A549 (cell line): ENCODE results near the gene OGDH. TPM values are rescaled to one million over a fixed set of nuclear protein-coding genes. Genes with fewer than 3 reads are reported as not detected.

Experiments used
- ATAC-seq, 2 experiments: fragments of 200-7000 bp in 1 of 2; fragments of >200 bp in 1 of 2; cut with Nextera tagmentation in 1 of 2; cut with Tn5 transposase in 1 of 2; 3 replicates each; pipeline versions ENCODE4 v1.8.0 to v1.9.1; 2018 to 2020; ENCODE audit warnings: mild to moderate bottlenecking in 1 of 2, moderate library complexity in 1 of 2
- CTCF ChIA-PET: fragments of 300-600 bp; sonication (Branson Sonifier 250); formaldehyde crosslinking; extraction: SDS; loops from one replicate; lab custom pipeline; 2021; ENCODE audit warnings: antibody characterized with exemption, inconsistent platforms; lab: Yijun Ruan, JAX
- POLR2A ChIA-PET: fragments of 350-600 bp; formaldehyde crosslinking; extraction: SDS; loops from one replicate; lab custom pipeline; 2021; ENCODE audit warnings: antibody characterized with exemption, inconsistent platforms; lab: Yijun Ruan, JAX
- DNase-seq, 2 experiments: peaks; one replicate each; pipeline versions ENCODE4 v3.0.0 to v3.0.0-alpha.2; 2011 to 2016; ENCODE audit warnings: low read depth in 1 of 2, low spot score in 1 of 2
- FAIRE-seq: peaks from 2 replicates; lab custom pipeline; 2011; peaks lifted over from hg19 to GRCh38; lab: Jason Lieb, UNC
- H3K27ac ChIP-seq, 2 experiments: fragments of >200 bp; sonication (Bioruptor Twin); formaldehyde crosslinking; 3 replicates each; pipeline ENCODE4 v1.5.1; 2016 to 2017
- H3K4me1 ChIP-seq: fragments of >200 bp; sonication (Bioruptor Twin); formaldehyde crosslinking; 3 replicates; pipeline ENCODE4 v1.6.1; 2016
- H3K4me2 ChIP-seq: fragments of >200 bp; sonication (Bioruptor Twin); formaldehyde crosslinking; 3 replicates; pipeline ENCODE4 v1.6.1; 2016
- H3K4me3 ChIP-seq: fragments of >200 bp; sonication (Bioruptor Twin); formaldehyde crosslinking; 3 replicates; pipeline ENCODE4 v1.5.1; 2016
- H3K9me3 ChIP-seq: fragments of >200 bp; sonication (Bioruptor Twin); formaldehyde crosslinking; 3 replicates; pipeline ENCODE4 v1.6.1; 2016
- CBX2 ChIP-seq: fragments of 200-600 bp; sonication (generic); IDR thresholded peaks from 2 replicates; pipeline ENCODE4 v1.6.1; 2016; ENCODE audit warnings: low read depth, mild to moderate bottlenecking, borderline replicate concordance
- CBX8 ChIP-seq: fragments of 200-600 bp; sonication (generic); IDR thresholded peaks from 2 replicates; pipeline ENCODE4 v1.6.1; 2016
- CHD2 ChIP-seq: fragments of 150-350 bp; IDR thresholded peaks from 2 replicates; pipeline ENCODE4 v1.6.1; 2014; ENCODE audit warnings: low read length; ENCODE audit not compliant: partially characterized antibody
- CHD4 ChIP-seq: fragments of 200-600 bp; sonication (generic); IDR thresholded peaks from 2 replicates; pipeline ENCODE4 v1.6.1; 2016; ENCODE audit warnings: antibody characterized with exemption, mild to moderate bottlenecking, borderline replicate concordance
- ESRRA ChIP-seq: fragments of 150-350 bp; IDR thresholded peaks from 2 replicates; pipeline ENCODE4 v1.6.1; 2014; ENCODE audit warnings: mild to moderate bottlenecking, low read length, borderline replicate concordance
- FOXS1 ChIP-seq: fragments of 250-450 bp; sonication (Bioruptor Pico); IDR thresholded peaks from 2 replicates; pipeline ENCODE4 v1.5.0; 2020; ENCODE audit warnings: mild to moderate bottlenecking, moderate library complexity
- HDAC2 ChIP-seq: fragments of 200-600 bp; sonication (generic); IDR thresholded peaks from 2 replicates; pipeline ENCODE4 v1.6.1; 2016
- HEYL ChIP-seq: fragments of 250-450 bp; sonication (Bioruptor Pico); IDR thresholded peaks from 2 replicates; pipeline ENCODE4 v1.8.0; 2021; ENCODE audit warnings: mild to moderate bottlenecking, moderate library complexity
- HMGXB4 ChIP-seq: fragments of 250-450 bp; sonication (Bioruptor Pico); IDR thresholded peaks from 2 replicates; pipeline ENCODE4 v1.5.0; 2021; ENCODE audit warnings: mild to moderate bottlenecking, moderate library complexity, borderline replicate concordance
- HOXB13 ChIP-seq: fragments of 250-450 bp; sonication (Bioruptor Pico); IDR thresholded peaks from 2 replicates; pipeline ENCODE4 v1.5.0; 2020; ENCODE audit warnings: low read depth, mild to moderate bottlenecking, moderate library complexity
- HOXB5 ChIP-seq: fragments of 250-450 bp; sonication (Bioruptor Pico); IDR thresholded peaks from 2 replicates; pipeline ENCODE4 v1.5.0; 2020; ENCODE audit warnings: mild to moderate bottlenecking, moderate library complexity
- JUNB ChIP-seq: fragments of >200 bp; sonication (Bioruptor Twin); formaldehyde crosslinking; IDR thresholded peaks from 2 replicates; pipeline ENCODE4 v1.6.1; 2016
- KDM1A ChIP-seq: fragments of 200-600 bp; sonication (generic); IDR thresholded peaks from 2 replicates; pipeline ENCODE4 v1.6.1; 2016; ENCODE audit warnings: low read depth, mild to moderate bottlenecking
- MAFK ChIP-seq: fragments of 450-650 bp; IDR thresholded peaks from 2 replicates; pipeline ENCODE4 v1.6.1; 2014; ENCODE audit not compliant: partially characterized antibody
- MYC ChIP-seq: IDR thresholded peaks from 2 replicates; pipeline ENCODE4 v1.6.1; 2012; ENCODE audit warnings: mild to moderate bottlenecking, inconsistent platforms, low read length, improper control_type of control experiment, borderline replicate concordance
- NPAS2 ChIP-seq: fragments of 250-450 bp; sonication (Bioruptor Pico); IDR thresholded peaks from 2 replicates; pipeline ENCODE4 v1.8.0; 2022; ENCODE audit warnings: mild to moderate bottlenecking, moderate library complexity, borderline replicate concordance
- NR3C1 ChIP-seq: fragments of >200 bp; sonication (Bioruptor Twin); formaldehyde crosslinking; IDR thresholded peaks from 3 replicates; pipeline ENCODE4 v1.6.1; 2017
- RAD21 ChIP-seq, 2 experiments: fragments of >200 bp in 1 of 2; sonication (Bioruptor Twin) in 1 of 2; formaldehyde crosslinking in 1 of 2; IDR thresholded peaks in 1 of 2; conservative IDR thresholded peaks in 1 of 2; 2 replicates in 1 of 2; 3 replicates in 1 of 2; pipeline ENCODE4 v1.6.1; 2012 to 2018; ENCODE audit warnings: inconsistent platforms in 1 of 2
- RARB ChIP-seq: fragments of 250-450 bp; sonication (Bioruptor Pico); IDR thresholded peaks from 2 replicates; pipeline ENCODE4 v1.8.0; 2021; ENCODE audit warnings: mild to moderate bottlenecking, moderate library complexity
- RNF2 ChIP-seq: fragments of 200-600 bp; sonication (generic); IDR thresholded peaks from 2 replicates; pipeline ENCODE4 v1.6.1; 2016; ENCODE audit warnings: low read depth, mild to moderate bottlenecking, antibody characterized with exemption, moderate library complexity, borderline replicate concordance
- SMC3 ChIP-seq: fragments of >200 bp; sonication (Bioruptor Twin); formaldehyde crosslinking; IDR thresholded peaks from 3 replicates; pipeline ENCODE4 v1.6.1; 2018; ENCODE audit warnings: inconsistent platforms
- SREBF2 ChIP-seq: fragments of 450-650 bp; IDR thresholded peaks from 2 replicates; pipeline ENCODE4 v1.6.1; 2014; ENCODE audit warnings: mild to moderate bottlenecking, moderate library complexity
- TFCP2L1 ChIP-seq: fragments of 250-450 bp; sonication (Bioruptor Pico); IDR thresholded peaks from 2 replicates; pipeline ENCODE4 v1.5.0; 2021; ENCODE audit warnings: mild to moderate bottlenecking
- TP53 ChIP-seq: fragments of 250-450 bp; sonication (Bioruptor Pico); IDR thresholded peaks from 2 replicates; pipeline ENCODE4 v1.5.0; 2021; ENCODE audit warnings: mild to moderate bottlenecking, moderate library complexity
- ZNF302 ChIP-seq: fragments of 250-450 bp; sonication (Bioruptor Pico); IDR thresholded peaks from 2 replicates; pipeline ENCODE4 v1.9.0; 2021; ENCODE audit warnings: inconsistent platforms, mild to moderate bottlenecking, moderate library complexity
- ZSCAN20 ChIP-seq: fragments of 250-450 bp; sonication (Bioruptor Pico); IDR thresholded peaks from 2 replicates; pipeline ENCODE4 v1.8.0; 2022; ENCODE audit warnings: mild to moderate bottlenecking, moderate library complexity
- WGBS: methylation state at CpG from one replicate; pipeline ENCODE4 v1.1.6; 2017; ENCODE audit errors: missing lambda C conversion rate; 5-methylcytosine and 5-hydroxymethylcytosine counted together
- polyA plus RNA-seq, 4 experiments: library from polyadenylated mRNA; depleted of rRNA in 3 of 4; stranded (reverse); fragments of >200 nt; fragmentation: RNase III in 1 of 4; extraction: RNeasy Plus Mini Kit Qiagen cat#74134 plus additional on column Dnase treatment in 1 of 4; gene quantifications; 2 replicates in 3 of 4; 3 replicates in 1 of 4; pipeline ENCODE4 v1.2.3, GENCODE V29; 2011 to 2017
- TF ChIP-seq, protein P1 (sequence below): fragments of 200-600 bp; sonication (generic); IDR thresholded peaks from 2 replicates; pipeline ENCODE4 v1.6.1; 2016; ENCODE audit warnings: antibody characterized with exemption, mild to moderate bottlenecking, moderate library complexity
- TF ChIP-seq, protein P2 (sequence below): IDR thresholded peaks from 2 replicates; pipeline ENCODE4 v1.6.1; 2012
- TF ChIP-seq, protein P3 (sequence below): IDR thresholded peaks from 2 replicates; pipeline ENCODE4 v1.6.1; 2012

OGDH gene
- polyA plus RNA-seq, 2 of the 4 experiments (the other 2 are of a cell fraction): 32.5 to 38.8 TPM

DNA sequence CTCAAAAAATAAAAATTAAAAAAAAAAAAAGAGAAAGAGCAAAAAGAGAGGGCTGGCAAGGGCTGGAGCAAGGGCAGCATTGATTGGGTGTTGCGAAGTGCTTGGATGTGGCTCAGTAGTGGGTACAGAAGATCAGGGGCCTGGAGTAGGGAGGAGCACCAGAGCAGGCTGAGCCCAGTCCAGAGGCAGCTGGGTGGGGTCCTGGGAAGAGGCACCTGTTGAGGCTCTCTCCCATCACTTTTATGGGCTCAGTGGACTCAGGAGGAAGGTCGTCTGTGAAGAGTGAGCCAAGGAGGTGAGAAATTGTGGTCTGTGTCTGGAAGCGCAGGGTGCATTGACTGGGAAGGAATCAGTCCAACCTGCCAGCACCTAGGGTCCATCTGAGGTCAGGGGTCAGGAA is 130.5 kb downstream of the OGDH start:
- Histone ChIP-seq H3K9me3 (no peaks in the 10 kb centered on the region), H3K4me2 (no peak overlapping the region), H3K4me3 (no peak overlapping the region), H3K4me1 (peaks cover 27% of the 10 kb centered on the region), H3K27ac (peak overlapping the region; percentile 40 to 85; a peak in 4 of 6 replicates)
- DNase-seq: no peak
- ATAC-seq: no peak
- 73% methylated on average over 3 of the region's 3 CpGs for WGBS
- no peak for FAIRE-seq
- TF ChIP-seq HOXB5 (CRISPR knock-in tag) (no peak), NPAS2 (CRISPR knock-in tag) (no peak), MYC (no peak), ZNF302 (no peak), SREBF2 (no peak), TFCP2L1 (CRISPR knock-in tag) (no peak), KDM1A (no peak), HOXB13 (no peak), JUNB (no peak), RNF2 (no peak), ZSCAN20 (CRISPR knock-in tag) (no peak), HDAC2 (no peak), NR3C1 (no peak), SMC3 (no peak), TP53 (CRISPR knock-in tag) (no peak)
- TF ChIP-seq, protein P1, sequence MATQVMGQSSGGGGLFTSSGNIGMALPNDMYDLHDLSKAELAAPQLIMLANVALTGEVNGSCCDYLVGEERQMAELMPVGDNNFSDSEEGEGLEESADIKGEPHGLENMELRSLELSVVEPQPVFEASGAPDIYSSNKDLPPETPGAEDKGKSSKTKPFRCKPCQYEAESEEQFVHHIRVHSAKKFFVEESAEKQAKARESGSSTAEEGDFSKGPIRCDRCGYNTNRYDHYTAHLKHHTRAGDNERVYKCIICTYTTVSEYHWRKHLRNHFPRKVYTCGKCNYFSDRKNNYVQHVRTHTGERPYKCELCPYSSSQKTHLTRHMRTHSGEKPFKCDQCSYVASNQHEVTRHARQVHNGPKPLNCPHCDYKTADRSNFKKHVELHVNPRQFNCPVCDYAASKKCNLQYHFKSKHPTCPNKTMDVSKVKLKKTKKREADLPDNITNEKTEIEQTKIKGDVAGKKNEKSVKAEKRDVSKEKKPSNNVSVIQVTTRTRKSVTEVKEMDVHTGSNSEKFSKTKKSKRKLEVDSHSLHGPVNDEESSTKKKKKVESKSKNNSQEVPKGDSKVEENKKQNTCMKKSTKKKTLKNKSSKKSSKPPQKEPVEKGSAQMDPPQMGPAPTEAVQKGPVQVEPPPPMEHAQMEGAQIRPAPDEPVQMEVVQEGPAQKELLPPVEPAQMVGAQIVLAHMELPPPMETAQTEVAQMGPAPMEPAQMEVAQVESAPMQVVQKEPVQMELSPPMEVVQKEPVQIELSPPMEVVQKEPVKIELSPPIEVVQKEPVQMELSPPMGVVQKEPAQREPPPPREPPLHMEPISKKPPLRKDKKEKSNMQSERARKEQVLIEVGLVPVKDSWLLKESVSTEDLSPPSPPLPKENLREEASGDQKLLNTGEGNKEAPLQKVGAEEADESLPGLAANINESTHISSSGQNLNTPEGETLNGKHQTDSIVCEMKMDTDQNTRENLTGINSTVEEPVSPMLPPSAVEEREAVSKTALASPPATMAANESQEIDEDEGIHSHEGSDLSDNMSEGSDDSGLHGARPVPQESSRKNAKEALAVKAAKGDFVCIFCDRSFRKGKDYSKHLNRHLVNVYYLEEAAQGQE: no peak
- TF ChIP-seq, protein P2, sequence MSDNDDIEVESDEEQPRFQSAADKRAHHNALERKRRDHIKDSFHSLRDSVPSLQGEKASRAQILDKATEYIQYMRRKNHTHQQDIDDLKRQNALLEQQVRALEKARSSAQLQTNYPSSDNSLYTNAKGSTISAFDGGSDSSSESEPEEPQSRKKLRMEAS: no peak
- ChIA-PET CTCF (interaction anchor here (2.9 kb wide), 1 partner anchor 13 kb away, joined by 11 read pairs; the partner anchor contains the start of gene ZMIZ2), POLR2A (no interaction called here)

DNA sequence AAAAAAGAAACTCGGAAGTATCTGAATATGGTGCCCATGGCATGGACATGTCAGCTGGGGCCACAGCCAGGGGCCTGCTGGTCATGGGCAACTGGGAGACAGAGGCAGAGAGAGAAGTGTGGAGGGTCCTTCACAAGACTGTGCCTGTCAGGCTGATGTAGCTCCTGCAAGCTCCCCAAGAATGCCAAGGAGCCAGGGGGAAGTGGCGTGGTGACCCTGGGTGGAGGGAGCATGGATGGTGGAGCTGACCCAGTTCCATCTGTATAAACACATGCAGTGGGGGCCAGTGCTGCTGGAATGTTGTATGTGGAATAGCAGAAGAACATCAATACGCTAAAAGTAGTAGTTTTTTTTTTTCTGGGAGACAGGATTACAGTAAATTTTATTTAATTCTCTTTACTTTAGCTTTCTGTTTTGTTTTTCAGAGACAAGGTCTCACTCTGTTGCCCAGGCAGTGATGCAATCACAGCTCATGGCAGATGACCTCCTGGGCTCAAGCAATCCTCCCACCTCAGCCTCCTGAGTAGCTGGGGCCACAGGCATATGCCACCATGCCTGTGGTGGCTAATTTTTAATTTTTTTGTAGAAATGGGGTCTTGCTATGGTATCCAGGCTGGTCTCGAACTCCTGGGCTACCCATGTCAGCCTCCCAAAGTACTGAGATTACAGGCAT is 131.8 kb downstream of the OGDH start:
- H3K4me1 ChIP-seq: peaks cover 27% of the 10 kb centered on the region
- FAIRE-seq: no peak
- POLR2A ChIA-PET: no interaction called here
- CTCF ChIA-PET: interaction anchor here (1.2 kb wide), 1 partner anchor 150 kb away, joined by 3 read pairs; no protein-coding TSS in a partner anchor
- H3K27ac ChIP-seq: peak overlapping the region in 1 of 2 experiments; percentile 85; a peak in 3 of 6 replicates
- no peak overlapping the region for H3K4me2 ChIP-seq
- no peak for ATAC-seq
- DNase-seq: no peak
- TF ChIP-seq TFCP2L1 (CRISPR knock-in tag): no peak
- no peak for TF ChIP-seq SREBF2
- no peak for TF ChIP-seq RNF2
- TF ChIP-seq HEYL (CRISPR knock-in tag): no peak
- no peak for TF ChIP-seq RARB (CRISPR knock-in tag)
- no peak for TF ChIP-seq CHD2
- TF ChIP-seq HDAC2: no peak
- TF ChIP-seq HOXB5 (CRISPR knock-in tag): no peak
- TF ChIP-seq TP53 (CRISPR knock-in tag): no peak
- TF ChIP-seq CBX8: no peak
- TF ChIP-seq MAFK: no peak
- no peak for TF ChIP-seq MYC
- TF ChIP-seq, protein P3, sequence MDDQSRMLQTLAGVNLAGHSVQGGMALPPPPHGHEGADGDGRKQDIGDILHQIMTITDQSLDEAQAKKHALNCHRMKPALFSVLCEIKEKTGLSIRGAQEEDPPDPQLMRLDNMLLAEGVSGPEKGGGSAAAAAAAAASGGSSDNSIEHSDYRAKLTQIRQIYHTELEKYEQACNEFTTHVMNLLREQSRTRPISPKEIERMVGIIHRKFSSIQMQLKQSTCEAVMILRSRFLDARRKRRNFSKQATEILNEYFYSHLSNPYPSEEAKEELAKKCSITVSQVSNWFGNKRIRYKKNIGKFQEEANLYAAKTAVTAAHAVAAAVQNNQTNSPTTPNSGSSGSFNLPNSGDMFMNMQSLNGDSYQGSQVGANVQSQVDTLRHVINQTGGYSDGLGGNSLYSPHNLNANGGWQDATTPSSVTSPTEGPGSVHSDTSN: no peak
- no peak for TF ChIP-seq FOXS1
- no peak for TF ChIP-seq HMGXB4 (CRISPR knock-in tag)
- TF ChIP-seq CBX2: no peak
- no peak for TF ChIP-seq HOXB13
- TF ChIP-seq RAD21 (conservative IDR thresholded peaks at IDR 0.05 in 1 of 2, IDR thresholded peaks at IDR 0.05 in 1 of 2): no peak
- TF ChIP-seq ESRRA: no peak
- TF ChIP-seq CHD4: no peak
- WGBS: 88% methylated on average over 4 of the region's 4 CpGs
- H3K4me3 ChIP-seq: no peak overlapping the region
- H3K9me3 ChIP-seq: no peaks in the 10 kb centered on the region
